Hematopoietic multipotent progenitor cell treated with erythropoietin and hydrocortisone succinate and interleukin-3 and kit ligand, for 8 days (in vitro differentiated cells): ENCODE results near the gene CDK5RAP3.
"Not testable (repeated sequence)": the region's sequence is repeated elsewhere in the genome, so short reads cannot be mapped to it uniquely, and the experiment has no call there.

Experiments used
- DNase-seq: peaks from one replicate; pipeline ENCODE4 v3.0.0-alpha.2; 2015

The CDK5RAP3 gene

GRCh38 chr17:48002266-48002915 lies 31.5 kb downstream of the CDK5RAP3 start:
- DNase-seq, result peak; percentile 30

DNA sequence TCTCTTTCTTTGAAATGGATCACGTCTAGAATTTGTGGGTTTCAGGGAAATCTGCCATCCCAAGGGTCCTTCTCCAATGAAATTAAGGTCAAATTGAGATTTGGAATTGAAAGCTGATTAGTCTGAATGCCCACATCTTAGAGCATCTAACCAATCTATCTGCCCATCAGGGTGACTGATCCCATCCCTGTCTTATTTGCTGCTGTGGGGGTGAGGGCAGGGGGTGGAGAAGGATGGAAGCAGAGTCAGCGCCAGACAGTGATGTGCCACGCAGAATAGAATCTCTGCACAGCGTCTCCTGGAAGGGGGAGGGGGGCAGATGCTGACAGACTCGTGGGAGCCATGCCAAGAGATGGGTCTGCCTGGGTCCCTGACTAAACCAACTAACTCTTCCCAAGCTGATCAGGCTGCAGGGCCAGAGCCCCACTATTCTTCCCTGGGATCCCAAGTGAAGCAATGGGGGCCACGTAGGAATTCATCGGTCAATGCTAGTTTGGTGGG lies 32.1 kb downstream of the CDK5RAP3 start:
- DNase-seq, result no peak

GRCh38 chr17:48003417-48004151 lies 32.7 kb downstream of the CDK5RAP3 start:
- no peak for DNase-seq

GRCh38 chr17:48004983-48005382 lies 34.1 kb downstream of the CDK5RAP3 start:
- no peak for DNase-seq

DNA sequence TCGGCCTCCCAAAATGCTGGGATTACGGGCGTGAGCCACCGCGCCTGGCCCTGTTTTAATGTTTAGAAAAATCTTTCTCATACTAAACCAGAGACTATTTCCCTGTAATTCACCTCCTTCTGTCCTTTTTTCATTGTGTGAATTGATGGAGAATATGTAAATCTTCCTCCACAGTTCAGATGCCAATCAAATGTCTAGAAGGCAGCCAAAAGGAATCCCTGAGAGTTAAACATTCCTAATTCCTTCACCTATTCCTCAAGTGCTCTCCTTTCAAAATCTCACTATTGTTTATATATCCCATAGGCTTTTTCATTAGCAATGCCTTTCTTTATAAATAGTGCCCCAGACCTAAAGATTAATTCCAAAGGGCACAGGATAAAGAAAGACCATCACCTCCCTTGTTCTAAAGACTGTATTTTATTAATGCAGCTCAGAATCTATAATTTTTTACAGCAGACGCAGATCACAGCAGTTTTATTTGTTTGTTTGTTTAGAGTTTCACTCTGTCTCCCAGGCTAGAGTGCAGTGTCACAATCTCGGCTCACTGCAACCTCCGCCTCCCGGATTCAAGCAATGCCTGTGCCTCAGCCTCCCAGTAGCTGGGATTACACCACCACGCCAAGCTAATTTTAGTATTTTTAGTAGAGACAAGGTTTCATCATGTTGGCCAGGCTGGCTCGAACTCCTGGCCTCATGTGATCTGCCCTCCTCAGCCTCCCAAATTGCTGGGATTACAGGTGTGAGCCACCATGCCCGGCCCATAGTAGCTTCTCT lies 36.2 kb downstream of the CDK5RAP3 start:
- no peak for DNase-seq

DNA sequence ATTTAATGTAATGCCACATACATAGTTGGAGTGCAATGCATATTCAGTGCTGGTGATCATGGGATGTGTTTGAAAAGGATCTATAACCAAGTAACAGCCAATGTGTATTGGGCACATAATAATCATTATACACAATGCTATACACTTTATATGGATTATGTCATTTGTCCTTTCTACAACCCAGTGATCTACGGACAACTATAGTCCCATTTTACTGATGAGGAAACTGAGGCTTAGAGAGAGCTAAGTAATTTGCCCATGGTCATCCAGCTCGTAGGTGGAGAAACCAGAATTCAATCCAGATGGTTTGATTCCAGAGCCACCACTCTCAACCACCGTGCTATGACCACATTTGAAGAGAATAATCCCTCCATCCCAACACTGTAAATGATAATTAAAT lies 39.3 kb downstream of the CDK5RAP3 start:
- DNase-seq, result no peak

GRCh38 chr17:48011405-48012150 lies 40.7 kb downstream of the CDK5RAP3 start:
- DNase-seq, result peak; percentile 74

- peak; percentile 52 for DNase-seq
Observed at GRCh38 chr17:48012151-48012520, 41.2 kb downstream of the CDK5RAP3 start.

DNA sequence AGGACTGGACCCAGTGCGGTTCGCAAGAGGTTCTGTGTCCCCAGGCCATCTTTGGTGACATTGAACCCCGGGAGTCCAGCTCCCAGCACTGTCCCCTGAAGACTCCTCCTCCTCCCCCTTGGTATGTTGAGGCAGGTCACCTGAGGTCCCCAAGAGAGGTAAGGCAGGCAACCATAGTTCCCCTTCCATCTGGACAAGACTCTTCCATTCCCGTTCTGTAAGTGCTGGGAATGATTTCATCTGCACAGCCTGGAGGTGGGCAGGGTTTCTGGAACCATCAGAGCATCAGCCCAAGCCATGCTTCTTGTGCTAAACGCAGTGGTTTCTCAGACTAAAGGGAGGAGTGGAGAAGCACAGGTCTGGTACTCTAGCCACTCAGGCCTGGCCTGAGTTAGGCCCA lies 41.7 kb downstream of the CDK5RAP3 start:
- DNase-seq, result no peak

GRCh38 chr17:48013876-48014594 lies 43.1 kb downstream of the CDK5RAP3 start:
- no peak for DNase-seq

- no peak for DNase-seq
Observed at GRCh38 chr17:48014595-48015111, 43.7 kb downstream of the CDK5RAP3 start.

DNA sequence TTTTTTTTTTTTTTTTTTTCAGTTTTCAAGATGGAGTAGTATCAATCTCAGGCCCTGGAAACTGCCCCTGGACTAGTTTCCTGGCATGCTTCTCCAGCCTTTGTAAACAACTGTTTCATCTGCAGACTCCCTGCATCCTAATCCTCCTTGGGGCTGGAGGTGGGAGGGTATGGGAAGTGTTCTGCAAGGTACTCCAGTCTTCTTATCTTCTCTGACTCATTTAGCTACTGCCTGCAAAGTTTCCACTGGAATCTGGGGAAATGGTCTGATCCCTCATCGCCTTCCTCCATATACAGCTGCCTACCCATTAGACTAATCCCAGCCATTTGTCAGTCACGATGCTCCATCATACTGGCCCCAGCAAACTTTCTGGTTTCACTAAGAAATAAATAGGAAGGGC lies 45.2 kb downstream of the CDK5RAP3 start:
- no peak for DNase-seq

DNA sequence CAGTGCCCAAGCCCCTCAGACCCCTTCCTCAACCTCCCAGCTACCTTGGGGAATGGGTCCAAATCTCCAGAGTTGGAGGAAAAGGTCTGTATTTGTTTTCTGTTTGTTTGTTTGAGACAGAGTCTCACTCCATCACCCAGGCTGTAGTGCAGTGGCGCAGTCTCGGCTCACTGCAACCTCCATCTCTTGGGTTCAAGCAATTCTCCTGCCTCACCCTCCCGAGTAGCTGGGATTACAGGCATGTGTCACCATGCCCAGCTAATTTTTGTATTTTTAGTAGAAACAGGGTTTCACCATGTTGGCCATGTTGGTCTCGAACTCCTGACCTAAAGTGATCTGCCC lies 46.9 kb downstream of the CDK5RAP3 start:
- DNase-seq, result not testable (repeated sequence)

DNA sequence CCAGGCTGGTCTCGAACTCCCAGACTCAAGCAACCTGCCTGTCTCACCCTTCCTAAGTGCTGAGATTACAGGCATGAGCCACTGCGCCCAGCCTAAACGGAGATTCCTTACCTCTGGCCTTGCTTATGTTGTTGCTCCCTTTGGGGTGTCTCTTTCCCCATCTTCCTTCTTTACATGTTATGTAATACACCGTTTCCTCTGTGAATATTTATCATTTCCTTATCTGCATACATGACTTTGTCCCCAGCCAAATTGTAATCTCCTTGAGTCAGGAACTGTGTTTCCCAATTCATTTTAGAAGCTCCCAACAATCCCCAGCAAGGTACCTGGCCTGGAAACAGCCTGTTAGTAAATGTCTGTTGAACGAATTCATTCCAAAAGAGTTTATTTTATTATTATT lies 51.0 kb downstream of the CDK5RAP3 start:
- no peak for DNase-seq

GRCh38 chr17:48022901-48023300 lies 52.0 kb downstream of the CDK5RAP3 start:
- DNase-seq, result no peak

DNA sequence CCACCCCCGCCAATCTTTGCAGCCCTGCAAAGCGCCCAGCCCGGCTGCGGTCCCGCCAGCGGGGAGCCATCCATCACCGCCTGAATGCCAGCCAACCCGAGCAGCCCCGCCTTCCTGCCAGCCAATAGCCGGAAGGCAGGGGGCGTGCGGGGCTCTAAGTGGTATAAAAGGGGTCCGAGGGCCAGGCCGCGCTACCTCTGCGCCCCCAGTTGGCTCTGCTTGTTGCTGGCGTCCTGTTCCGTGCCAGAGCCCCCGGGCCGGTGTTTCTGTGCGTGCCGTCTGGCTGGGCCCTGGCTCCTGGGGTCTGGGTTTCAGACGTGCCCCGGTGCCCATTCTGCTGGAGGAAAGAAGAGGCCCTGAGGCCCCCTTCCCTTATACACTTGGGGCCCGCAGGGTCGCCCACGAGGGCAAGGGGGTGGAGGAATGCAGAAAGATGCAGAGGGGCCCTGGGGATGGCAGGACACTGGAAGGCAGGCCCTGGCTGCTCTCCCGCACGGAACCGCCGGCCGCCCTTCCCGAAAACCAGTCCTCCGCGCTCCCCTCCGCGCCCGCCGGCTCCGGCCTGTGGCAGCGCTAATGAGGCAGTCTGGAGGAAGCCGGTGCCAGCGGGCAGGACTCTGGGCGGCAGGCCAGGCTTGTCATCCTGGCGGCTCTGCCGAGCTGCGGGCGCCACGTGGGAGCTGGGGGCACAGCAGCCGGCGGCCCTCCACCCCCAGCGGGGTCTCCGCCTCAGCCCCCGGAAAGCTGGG lies 52.7 kb downstream of the CDK5RAP3 start:
- peak; percentile 88 for DNase-seq

DNA sequence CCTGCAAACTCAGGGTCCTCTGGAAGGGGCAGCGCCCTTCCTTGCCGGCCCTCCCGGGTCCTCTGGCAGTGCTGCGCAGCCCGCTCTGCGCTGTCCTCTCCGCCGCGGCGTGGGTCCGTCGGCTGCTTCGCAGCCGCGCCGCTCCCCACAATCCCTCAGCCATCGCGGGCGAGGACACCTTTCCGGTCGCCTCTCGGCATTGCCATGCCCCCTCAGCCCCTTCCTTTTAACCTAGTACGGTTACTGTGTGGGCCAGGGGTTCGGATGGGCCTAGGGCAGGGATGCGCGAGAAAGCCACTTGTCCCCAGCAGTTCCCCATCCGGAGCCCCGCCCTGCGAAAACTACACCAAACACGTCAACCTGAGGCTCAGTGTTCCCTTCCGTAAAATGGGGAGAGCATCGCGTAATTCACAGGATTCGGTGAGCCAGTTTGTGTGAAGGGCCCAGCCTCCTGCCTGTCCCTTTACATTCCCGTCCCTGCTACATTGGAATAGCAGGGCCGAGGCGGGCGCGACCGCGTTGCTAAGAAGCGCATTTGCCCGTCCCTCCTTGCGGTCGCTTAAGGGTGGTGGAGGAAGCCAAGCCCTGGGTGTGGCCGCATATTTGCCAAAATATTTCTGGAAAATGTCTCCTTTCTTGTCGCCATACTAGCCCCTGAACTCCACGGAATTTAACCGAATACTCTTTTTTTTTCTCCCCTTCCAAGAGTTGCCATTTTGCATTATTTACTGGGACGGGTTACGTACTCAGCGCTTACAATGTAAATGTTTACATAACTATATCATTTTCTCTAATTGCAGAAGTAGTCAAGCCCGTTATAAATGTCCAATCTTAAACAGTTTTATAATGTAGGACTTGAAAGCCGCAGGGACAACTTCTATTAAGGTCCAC lies 53.5 kb downstream of the CDK5RAP3 start:
- DNase-seq, result peak; percentile 90

DNA sequence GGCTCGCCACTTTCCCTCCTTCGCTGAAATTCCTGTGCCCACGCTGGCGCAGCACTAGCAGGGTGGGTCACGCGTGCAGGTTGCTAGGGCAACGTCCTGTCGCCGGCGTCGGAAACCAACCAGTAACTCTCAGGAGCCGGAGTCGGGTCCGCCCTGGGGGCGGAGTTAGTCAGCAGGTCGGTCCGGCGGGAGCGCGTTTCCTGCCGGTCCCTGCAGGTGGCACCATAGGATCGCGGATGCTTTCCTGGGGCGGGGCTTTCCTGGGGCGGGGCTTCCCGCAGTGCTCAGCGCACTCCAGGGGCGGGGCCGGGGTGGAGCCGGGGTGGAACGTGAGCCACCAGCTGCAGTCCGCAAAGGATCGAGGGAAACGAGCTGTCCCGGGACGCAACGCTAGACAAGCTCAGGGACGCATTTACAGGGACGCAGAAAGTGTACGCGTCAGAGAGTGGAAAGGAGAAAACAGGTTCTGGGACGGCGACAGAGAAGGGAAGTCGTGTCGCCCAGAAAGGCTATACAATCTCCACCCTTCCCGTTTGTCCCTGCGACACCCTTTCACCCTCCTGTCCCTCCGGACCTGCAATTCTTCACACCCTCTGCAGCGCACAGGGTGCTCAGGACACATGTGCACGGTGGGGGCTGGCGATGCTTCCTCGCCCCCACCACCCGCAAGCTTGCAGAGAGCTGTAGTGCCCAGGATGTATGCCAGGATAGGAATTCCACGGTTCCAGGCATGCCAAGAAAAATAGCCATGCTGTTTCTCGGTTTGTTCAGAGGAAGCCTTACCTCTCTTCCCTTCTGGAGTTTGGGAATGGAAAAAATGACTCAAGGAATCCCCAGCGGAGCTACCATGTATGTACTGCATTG lies 54.4 kb downstream of the CDK5RAP3 start:
- DNase-seq, result peak; percentile 96

DNA sequence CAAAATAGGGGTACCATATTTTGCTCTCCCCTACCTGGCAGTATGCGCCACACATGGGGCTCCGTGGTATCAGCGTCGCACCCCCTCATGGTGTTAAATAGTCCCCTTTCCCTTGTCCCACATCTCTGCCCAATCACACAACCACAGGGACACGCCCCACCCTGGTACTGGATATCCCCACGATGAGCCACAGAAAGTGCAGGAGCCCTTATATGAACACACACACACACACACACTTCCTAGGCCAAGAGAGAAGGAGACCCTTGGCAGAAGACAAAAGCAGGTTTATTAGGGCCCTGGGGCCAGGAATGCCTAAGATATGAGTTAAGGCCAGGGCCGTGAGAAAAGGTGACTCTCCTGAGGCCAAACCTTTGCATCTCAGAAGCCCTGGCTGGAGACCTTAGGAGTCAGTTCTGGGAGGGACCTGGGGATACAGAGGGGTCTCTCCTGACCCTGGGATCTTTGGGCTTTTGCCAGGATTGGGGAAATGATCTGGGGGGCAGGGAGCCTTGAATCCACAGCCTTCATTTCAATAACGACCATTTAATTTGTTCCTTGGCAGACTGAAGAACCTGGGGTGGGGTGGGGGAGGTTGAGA lies 55.1 kb downstream of the CDK5RAP3 start:
- DNase-seq, result peak; percentile 30
